ENCODE results near the gene AKAP13.

- no peak for TF ChIP-seq POLR2A (IDR thresholded peaks at IDR 0.05)
- TF ChIP-seq CTCF (IDR thresholded peaks at IDR 0.05) = no peak
Measured at GRCh38 chr15:85600001-85600400, 219.6 kb downstream of the AKAP13 start.
